ENCODE data around the gene KLHL10.
A peak's percentile ranks its signal among the peaks of the same experiment; 100 is the strongest.
"Not testable (repeated sequence)": the region's sequence is repeated elsewhere in the genome, so short reads cannot be mapped to it uniquely, and the experiment has no call there.

Gene KLHL10

DNA sequence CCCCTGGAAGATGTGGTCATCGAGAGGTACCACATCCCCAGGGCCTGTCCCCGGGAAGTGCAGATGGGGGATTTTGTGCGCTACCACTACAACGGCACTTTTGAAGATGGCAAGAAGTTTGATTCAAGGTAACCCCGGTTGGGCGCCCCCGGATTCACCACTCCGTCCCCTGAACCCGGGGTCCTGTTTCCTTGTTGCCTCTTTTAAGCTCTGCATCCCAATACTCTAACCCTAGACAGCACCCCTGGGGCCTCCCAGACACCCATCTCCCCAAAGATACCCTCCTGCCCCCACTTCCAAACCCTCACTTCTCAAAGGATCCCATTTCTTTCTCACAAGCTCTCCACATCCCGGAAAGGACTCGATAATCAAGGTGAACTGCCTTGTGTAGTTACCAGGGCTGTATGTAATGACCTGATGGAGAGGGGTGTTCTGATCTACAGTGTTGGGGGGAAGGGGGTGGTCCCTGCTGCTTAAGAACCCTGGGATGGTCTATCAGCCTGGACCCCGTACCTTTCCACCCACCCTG, 24.4 kb upstream of the KLHL10 start:
- DNase-seq (ENCODE audit: low spot score): peak; percentile 42

GRCh38 chr17:41813699-41814124, 23.9 kb upstream of the KLHL10 start:
- no peak for DNase-seq (ENCODE audit: low spot score)

DNA sequence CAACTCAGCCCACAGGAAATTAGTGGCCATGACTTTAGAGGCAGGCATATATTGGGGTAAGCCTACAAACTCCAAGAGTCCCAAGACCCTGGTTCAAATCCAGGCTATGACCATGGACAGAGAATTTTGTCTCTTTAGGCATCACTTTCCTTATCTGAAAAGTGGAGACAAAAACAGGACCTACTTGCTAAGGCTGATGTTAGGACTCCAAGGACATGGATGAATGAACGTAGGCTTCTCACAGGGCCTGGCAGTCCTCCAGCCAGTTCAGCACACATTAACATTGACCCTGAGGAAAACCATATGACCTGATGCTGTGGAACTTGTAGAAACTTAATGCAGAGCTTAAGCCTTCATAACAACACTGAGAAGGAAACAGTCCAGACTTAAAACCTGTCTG, 23.4 kb upstream of the KLHL10 start:
- no peak for DNase-seq (ENCODE audit: low spot score)

GRCh38 chr17:41816637-41817320, 20.8 kb upstream of the KLHL10 start:
- DNase-seq (ENCODE audit: low spot score): no peak

- DNase-seq (ENCODE audit: low spot score): no peak
Measured at GRCh38 chr17:41818024-41818423, 19.6 kb upstream of the KLHL10 start.

GRCh38 chr17:41821776-41822175, 15.8 kb upstream of the KLHL10 start:
- no peak for DNase-seq (ENCODE audit: low spot score)

GRCh38 chr17:41822216-41823140, 15.1 kb upstream of the KLHL10 start:
- DNase-seq (ENCODE audit: low spot score): no peak

DNA sequence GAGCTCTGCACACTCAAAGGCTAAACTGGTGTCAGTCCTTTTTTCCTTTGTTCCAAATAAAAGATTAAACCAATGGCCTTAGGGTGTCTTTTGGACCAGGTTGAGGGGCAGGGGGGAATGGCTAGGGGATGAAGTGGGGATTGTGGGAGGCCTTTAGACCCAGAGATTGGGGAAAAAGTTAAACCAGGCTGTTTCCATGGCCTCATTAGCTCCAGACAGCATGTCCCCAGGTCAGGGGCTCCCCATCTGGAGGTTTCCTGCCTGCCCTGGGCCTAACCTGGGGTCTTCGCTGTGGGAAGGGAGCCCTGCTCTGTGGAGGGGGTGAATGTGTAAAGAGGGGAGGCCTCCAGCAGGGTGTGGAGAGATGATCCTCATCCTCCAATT, 14.5 kb upstream of the KLHL10 start:
- DNase-seq (ENCODE audit: low spot score): no peak

GRCh38 chr17:41823580-41823979, 14.0 kb upstream of the KLHL10 start:
- DNase-seq (ENCODE audit: low spot score): no peak

- no peak for DNase-seq (ENCODE audit: low spot score)
Measured at GRCh38 chr17:41824086-41824485, 13.5 kb upstream of the KLHL10 start.

- no peak for DNase-seq (ENCODE audit: low spot score)
Measured at GRCh38 chr17:41825175-41825845, 12.3 kb upstream of the KLHL10 start.

DNA sequence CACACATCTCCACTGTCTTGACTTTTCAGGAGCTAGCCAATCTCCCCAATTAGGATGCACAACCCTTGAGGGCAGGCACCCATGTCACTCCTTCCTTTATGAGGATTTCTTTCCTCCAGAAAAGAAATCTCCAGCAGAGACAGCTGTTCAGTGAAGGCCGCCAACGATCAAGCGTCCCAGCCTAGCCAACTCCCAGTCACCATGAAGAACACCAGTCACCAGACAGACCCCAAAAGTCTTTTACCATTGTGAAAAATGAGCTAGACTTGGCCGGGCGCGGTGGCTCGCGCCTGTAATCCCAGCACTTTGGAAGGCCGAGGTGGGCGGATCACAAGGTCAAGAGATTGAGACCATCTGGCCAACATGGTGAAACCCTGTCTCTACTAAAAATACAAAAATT, 7.7 kb upstream of the KLHL10 start:
- DNase-seq (ENCODE audit: low spot score): not testable (repeated sequence)

GRCh38 chr17:41835214-41835799, 2.3 kb upstream of the KLHL10 start:
- peak; percentile 21 for DNase-seq (ENCODE audit: low spot score)

- DNase-seq (ENCODE audit: low spot score): peak; percentile 94
Measured at GRCh38 chr17:41835800-41836549, 1.6 kb upstream of the KLHL10 start, which contains the start of gene NT5C3B. TSS of gene NT5C3B (minus strand) at chr17:41836232. CDS start at chr17:41836193, 39 bp downstream.

- DNase-seq (ENCODE audit: low spot score): no peak
Measured at GRCh38 chr17:41836550-41837196, 952 bp upstream of the KLHL10 start.

DNA sequence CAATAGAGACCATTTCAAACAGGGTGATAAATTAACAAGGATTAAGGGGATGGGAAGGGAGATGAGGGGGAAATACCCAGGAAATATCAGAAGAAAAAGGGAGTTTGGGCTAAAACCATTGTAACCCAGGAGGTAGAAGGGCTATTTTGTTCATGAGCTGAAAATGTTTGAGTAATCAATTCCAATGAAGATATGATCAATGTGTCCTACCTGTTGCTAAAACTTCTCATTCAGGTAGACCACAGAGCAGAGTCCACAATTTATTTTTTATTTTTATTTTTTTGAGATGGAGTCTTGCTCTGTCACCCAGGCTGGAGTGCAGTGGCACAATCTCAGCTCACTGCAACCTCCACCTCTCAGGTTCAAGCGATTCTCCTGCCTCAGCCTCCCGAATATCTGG, 1.8 kb downstream of the KLHL10 start:
- DNase-seq (ENCODE audit: low spot score): not testable (repeated sequence)

DNA sequence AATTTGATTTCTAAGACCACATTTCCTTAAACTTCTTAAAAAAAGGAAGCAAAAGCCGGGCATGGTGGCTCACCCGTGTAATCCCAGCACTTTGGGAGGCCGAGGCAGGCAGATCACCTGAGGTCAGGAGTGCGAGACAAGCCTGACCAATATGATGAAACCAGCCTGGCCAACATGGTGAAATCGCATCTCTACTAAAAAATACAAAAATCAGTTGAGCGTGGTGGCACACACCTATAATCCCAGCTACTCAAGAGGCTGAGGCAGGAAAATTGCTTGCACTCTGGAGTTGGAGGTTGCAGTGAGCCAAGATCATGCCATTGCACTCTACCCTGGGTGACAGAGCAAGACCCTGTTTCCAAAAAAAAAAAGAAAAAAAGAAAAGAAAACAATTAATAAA, 3.2 kb downstream of the KLHL10 start:
- DNase-seq (ENCODE audit: low spot score): not testable (repeated sequence)

- DNase-seq (ENCODE audit: low spot score): no peak
Measured at GRCh38 chr17:41844971-41845370, 7.3 kb downstream of the KLHL10 start.

- DNase-seq (ENCODE audit: low spot score): no peak
Measured at GRCh38 chr17:41848788-41849187, 11.2 kb downstream of the KLHL10 start.

- DNase-seq (ENCODE audit: low spot score): no peak
Measured at GRCh38 chr17:41849251-41849990, 11.8 kb downstream of the KLHL10 start.
